AG09309 (cell line): Measurements from ENCODE around the gene RIGI.
"Not testable (repeated sequence)": the region's sequence is repeated elsewhere in the genome, so short reads cannot be mapped to it uniquely, and the experiment has no call there.

Experiments used
- DNase-seq: peaks from one replicate; pipeline ENCODE4 v3.0.0-alpha.2; 2010; ENCODE audit warnings: low read depth
- H3K4me3 ChIP-seq: 2 replicates; pipeline ENCODE4 v1.5.1; 2011; ENCODE audit warnings: mild to moderate bottlenecking, low read depth, low read length, moderate library complexity; ENCODE audit not compliant: control insufficient read depth
- CTCF ChIP-seq: IDR thresholded peaks from 2 replicates; pipeline ENCODE4 v1.5.1; 2011; ENCODE audit warnings: mild to moderate bottlenecking, low read depth, low read length, inconsistent platforms; ENCODE audit not compliant: insufficient read depth, control insufficient read depth; ENCODE audit errors: missing control alignments

Gene RIGI

GRCh38 chr9:32551276-32552051 is 25.5 kb upstream of the RIGI start:
- peak overlapping the region; percentile 43 for H3K4me3 ChIP-seq
- no peak for DNase-seq
- no peak for TF ChIP-seq CTCF

GRCh38 chr9:32550562-32551275 is 24.7 kb upstream of the RIGI start:
- no peak for TF ChIP-seq CTCF
- DNase-seq: peak; percentile 57
- H3K4me3 ChIP-seq: peak overlapping the region; percentile 43

GRCh38 chr9:32550150-32550561 is 24.2 kb upstream of the RIGI start:
- DNase-seq: no peak
- H3K4me3 ChIP-seq: peak overlapping the region; percentile 43
- TF ChIP-seq CTCF: peak; percentile 11

- DNase-seq, H3K4me3 ChIP-seq: not testable (repeated sequence)
Observed at GRCh38 chr9:32548213-32548612, 22.2 kb upstream of the RIGI start.

GRCh38 chr9:32545884-32546283 is 19.9 kb upstream of the RIGI start:
- no peak for TF ChIP-seq CTCF
- DNase-seq: no peak
- no peak overlapping the region for H3K4me3 ChIP-seq

- H3K4me3 ChIP-seq: no peak overlapping the region
- DNase-seq: no peak
- TF ChIP-seq CTCF: no peak
Observed at GRCh38 chr9:32543047-32543446, 17.1 kb upstream of the RIGI start.

GRCh38 chr9:32533816-32534215 is 7.8 kb upstream of the RIGI start:
- DNase-seq: no peak
- H3K4me3 ChIP-seq: no peak overlapping the region
- TF ChIP-seq CTCF: no peak
